Measurements from ENCODE around the gene OAT.
A peak's percentile ranks its signal among the peaks of the same experiment; 100 is the strongest.

Gene OAT

GRCh38 chr10:124384172-124384571 is 34.6 kb downstream of the OAT start:
- CTCF ChIA-PET = interaction anchor here (0.5 to 1.2 kb wide), 4 partner anchors 73 to 390 kb away, joined by 3 to 4 read pairs (median 3); partner anchors contain the start of gene CHST15
- POLR2A ChIA-PET (ENCODE audit: low non-redundant PET) = interaction anchor here (0.7 kb wide), 1 partner anchor 14 kb away, joined by 4 read pairs; no protein-coding TSS in a partner anchor
- no peak for TF ChIP-seq CTCF (conservative IDR thresholded peaks at IDR 0.05; ENCODE audit: low read depth)

GRCh38 chr10:124383496-124383895 is 35.2 kb downstream of the OAT start:
- DNase-seq (ENCODE audit: low spot score) = no peak
- TF ChIP-seq CTCF (conservative IDR thresholded peaks at IDR 0.05; ENCODE audit: low read depth) = no peak
- POLR2A ChIA-PET (ENCODE audit: low non-redundant PET) = interaction anchor here (0.7 kb wide), 1 partner anchor 14 kb away, joined by 4 read pairs; no protein-coding TSS in a partner anchor
- CTCF ChIA-PET = interaction anchor here (0.8 to 1.2 kb wide), 3 partner anchors 72 to 389 kb away, joined by 3 read pairs; no protein-coding TSS in a partner anchor
- H3K27ac ChIP-seq = no peak overlapping the region

More at GRCh38 chr10:124384172-124384571, 34.6 kb downstream of the OAT start:
- no peak for DNase-seq (ENCODE audit: low spot score)
- no peak overlapping the region for H3K27ac ChIP-seq

GRCh38 chr10:124381011-124381611 is 37.6 kb downstream of the OAT start:
- DNase-seq (ENCODE audit: low spot score) = no peak
- TF ChIP-seq CTCF (conservative IDR thresholded peaks at IDR 0.05; ENCODE audit: low read depth) = no peak
- ChIA-PET POLR2A (ENCODE audit: low non-redundant PET) (no interaction called here), CTCF (interaction anchor here (0.7 to 3.1 kb wide), 4 partner anchors 9 to 385 kb away, joined by 4 to 17 read pairs (median 4); no protein-coding TSS in a partner anchor)
- no peak overlapping the region for H3K27ac ChIP-seq

GRCh38 chr10:124380256-124380995 is 38.3 kb downstream of the OAT start:
- H3K27ac ChIP-seq = no peak overlapping the region
- TF ChIP-seq CTCF (conservative IDR thresholded peaks at IDR 0.05; ENCODE audit: low read depth) = no peak
- ChIA-PET POLR2A (ENCODE audit: low non-redundant PET) (no interaction called here), CTCF (interaction anchor here (0.7 to 3.1 kb wide), 4 partner anchors 9 to 384 kb away, joined by 4 to 17 read pairs (median 4); no protein-coding TSS in a partner anchor)
- DNase-seq (ENCODE audit: low spot score) = no peak

GRCh38 chr10:124379609-124380193 is 39.0 kb downstream of the OAT start:
- no peak for DNase-seq (ENCODE audit: low spot score)
- peak overlapping the region; percentile 80 for H3K27ac ChIP-seq
- TF ChIP-seq CTCF (conservative IDR thresholded peaks at IDR 0.05; ENCODE audit: low read depth) = no peak
- ChIA-PET POLR2A (ENCODE audit: low non-redundant PET) (no interaction called here), CTCF (interaction anchor here (0.6 to 3.1 kb wide), 5 partner anchors 10 to 396 kb away, joined by 3 to 17 read pairs (median 3); no protein-coding TSS in a partner anchor)

- DNase-seq (ENCODE audit: low spot score) = peak; percentile 97
- TF ChIP-seq CTCF (conservative IDR thresholded peaks at IDR 0.05; ENCODE audit: low read depth) = no peak
- peak overlapping the region; percentile 80 for H3K27ac ChIP-seq
- CTCF ChIA-PET = interaction anchor here (0.5 to 3.1 kb wide), 6 partner anchors 11 to 1531 kb away, joined by 3 to 17 read pairs (median 3); no protein-coding TSS in a partner anchor
- POLR2A ChIA-PET (ENCODE audit: low non-redundant PET) = no interaction called here
These were observed 39.7 kb downstream of the OAT start for GRCh38 chr10:124378881-124379471.

Data from RWPE1 (cell line).